ENCODE results near the gene ADGRG3.

DNA sequence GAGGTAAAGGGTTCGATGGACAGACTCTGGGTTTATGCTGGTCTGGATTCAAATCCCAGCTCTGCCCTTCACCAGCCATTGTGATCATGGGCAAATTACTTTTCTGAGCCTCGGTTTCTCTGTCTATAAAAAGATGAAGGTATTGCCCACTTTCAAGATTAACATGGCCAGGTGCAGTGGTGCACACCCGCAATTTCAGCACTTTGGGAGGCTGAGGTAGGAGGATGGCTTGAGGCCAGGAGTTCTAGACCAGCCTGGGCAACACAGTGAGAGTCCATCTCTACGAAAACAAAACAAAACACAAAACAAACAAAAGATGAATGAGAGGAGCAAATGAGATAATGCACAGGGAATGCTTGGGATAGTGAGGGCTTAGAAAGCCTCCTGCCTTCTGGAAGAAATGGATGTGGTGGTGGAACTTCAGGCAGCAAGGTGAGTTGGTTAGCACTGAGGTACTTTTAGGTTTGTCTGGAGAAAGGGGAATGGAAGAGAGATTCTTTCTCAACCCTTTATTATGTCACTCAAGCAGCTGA, 8.5 kb downstream of the ADGRG3 start:
- TF ChIP-seq, protein P1, sequence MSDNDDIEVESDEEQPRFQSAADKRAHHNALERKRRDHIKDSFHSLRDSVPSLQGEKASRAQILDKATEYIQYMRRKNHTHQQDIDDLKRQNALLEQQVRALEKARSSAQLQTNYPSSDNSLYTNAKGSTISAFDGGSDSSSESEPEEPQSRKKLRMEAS (IDR thresholded peaks at IDR 0.05; ENCODE audit: low read depth, low read length) = no peak
- TF ChIP-seq PML (IDR thresholded peaks at IDR 0.05; ENCODE audit: low read length) = no peak
- TF ChIP-seq, protein P2, sequence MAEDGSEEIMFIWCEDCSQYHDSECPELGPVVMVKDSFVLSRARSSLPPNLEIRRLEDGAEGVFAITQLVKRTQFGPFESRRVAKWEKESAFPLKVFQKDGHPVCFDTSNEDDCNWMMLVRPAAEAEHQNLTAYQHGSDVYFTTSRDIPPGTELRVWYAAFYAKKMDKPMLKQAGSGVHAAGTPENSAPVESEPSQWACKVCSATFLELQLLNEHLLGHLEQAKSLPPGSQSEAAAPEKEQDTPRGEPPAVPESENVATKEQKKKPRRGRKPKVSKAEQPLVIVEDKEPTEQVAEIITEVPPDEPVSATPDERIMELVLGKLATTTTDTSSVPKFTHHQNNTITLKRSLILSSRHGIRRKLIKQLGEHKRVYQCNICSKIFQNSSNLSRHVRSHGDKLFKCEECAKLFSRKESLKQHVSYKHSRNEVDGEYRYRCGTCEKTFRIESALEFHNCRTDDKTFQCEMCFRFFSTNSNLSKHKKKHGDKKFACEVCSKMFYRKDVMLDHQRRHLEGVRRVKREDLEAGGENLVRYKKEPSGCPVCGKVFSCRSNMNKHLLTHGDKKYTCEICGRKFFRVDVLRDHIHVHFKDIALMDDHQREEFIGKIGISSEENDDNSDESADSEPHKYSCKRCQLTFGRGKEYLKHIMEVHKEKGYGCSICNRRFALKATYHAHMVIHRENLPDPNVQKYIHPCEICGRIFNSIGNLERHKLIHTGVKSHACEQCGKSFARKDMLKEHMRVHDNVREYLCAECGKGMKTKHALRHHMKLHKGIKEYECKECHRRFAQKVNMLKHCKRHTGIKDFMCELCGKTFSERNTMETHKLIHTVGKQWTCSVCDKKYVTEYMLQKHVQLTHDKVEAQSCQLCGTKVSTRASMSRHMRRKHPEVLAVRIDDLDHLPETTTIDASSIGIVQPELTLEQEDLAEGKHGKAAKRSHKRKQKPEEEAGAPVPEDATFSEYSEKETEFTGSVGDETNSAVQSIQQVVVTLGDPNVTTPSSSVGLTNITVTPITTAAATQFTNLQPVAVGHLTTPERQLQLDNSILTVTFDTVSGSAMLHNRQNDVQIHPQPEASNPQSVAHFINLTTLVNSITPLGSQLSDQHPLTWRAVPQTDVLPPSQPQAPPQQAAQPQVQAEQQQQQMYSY (CRISPR knock-in tag; IDR thresholded peaks at IDR 0.05) = no peak
- no peak for TF ChIP-seq SP1 (IDR thresholded peaks at IDR 0.05; ENCODE audit: low read depth, low read length)
- TF ChIP-seq, protein P3, sequence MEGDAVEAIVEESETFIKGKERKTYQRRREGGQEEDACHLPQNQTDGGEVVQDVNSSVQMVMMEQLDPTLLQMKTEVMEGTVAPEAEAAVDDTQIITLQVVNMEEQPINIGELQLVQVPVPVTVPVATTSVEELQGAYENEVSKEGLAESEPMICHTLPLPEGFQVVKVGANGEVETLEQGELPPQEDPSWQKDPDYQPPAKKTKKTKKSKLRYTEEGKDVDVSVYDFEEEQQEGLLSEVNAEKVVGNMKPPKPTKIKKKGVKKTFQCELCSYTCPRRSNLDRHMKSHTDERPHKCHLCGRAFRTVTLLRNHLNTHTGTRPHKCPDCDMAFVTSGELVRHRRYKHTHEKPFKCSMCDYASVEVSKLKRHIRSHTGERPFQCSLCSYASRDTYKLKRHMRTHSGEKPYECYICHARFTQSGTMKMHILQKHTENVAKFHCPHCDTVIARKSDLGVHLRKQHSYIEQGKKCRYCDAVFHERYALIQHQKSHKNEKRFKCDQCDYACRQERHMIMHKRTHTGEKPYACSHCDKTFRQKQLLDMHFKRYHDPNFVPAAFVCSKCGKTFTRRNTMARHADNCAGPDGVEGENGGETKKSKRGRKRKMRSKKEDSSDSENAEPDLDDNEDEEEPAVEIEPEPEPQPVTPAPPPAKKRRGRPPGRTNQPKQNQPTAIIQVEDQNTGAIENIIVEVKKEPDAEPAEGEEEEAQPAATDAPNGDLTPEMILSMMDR (IDR thresholded peaks at IDR 0.05 in 2 of 3, conservative IDR thresholded peaks at IDR 0.05 in 1 of 3; ENCODE audit: control insufficient read depth in 2 of 3, extremely low read depth in 1 of 3, insufficient read depth in 1 of 3, low read depth in 3 of 3, low read length in 3 of 3) = no peak
- TF ChIP-seq ZNF274 (IDR thresholded peaks at IDR 0.05; ENCODE audit: insufficient read depth, insufficient read length) = no peak
- TF ChIP-seq NFYB (IDR thresholded peaks at IDR 0.05; ENCODE audit: insufficient read depth, low read depth, low read length) = no peak
- no peak for TF ChIP-seq NFXL1 (IDR thresholded peaks at IDR 0.05; ENCODE audit: borderline replicate concordance)
- no peak for TF ChIP-seq RCOR1 (conservative IDR thresholded peaks at IDR 0.05; ENCODE audit: low read depth, low read length)
- TF ChIP-seq LARP7 (IDR thresholded peaks at IDR 0.05) = no peak
